Neuron (in vitro differentiated cells): Measurements from ENCODE around the gene DPF3.

Source experiments
- H2AFZ ChIP-seq: one replicate; pipeline ENCODE4 v1.6.1; 2013; ENCODE audit warnings: low read depth, mild to moderate bottlenecking, inconsistent platforms, low read length, moderate library complexity
- H3K27me3 ChIP-seq: one replicate; pipeline ENCODE4 v1.6.1; 2013; ENCODE audit warnings: low read length; ENCODE audit not compliant: insufficient read depth
- H3K36me3 ChIP-seq: one replicate; pipeline ENCODE4 v1.6.1; 2013; ENCODE audit warnings: low read length; ENCODE audit not compliant: insufficient read depth
- H3K4me1 ChIP-seq: one replicate; pipeline ENCODE4 v1.6.1; 2013; ENCODE audit warnings: low read length; ENCODE audit not compliant: insufficient read depth
- H3K4me3 ChIP-seq: 2 replicates; pipeline ENCODE4 v1.5.1; 2013; ENCODE audit warnings: mild to moderate bottlenecking, low read length, moderate library complexity
- H3K9me3 ChIP-seq: one replicate; pipeline ENCODE4 v1.6.1; 2013; ENCODE audit warnings: low read length

DPF3 gene

GRCh38 chr14:72836085-72836484 lies 57.8 kb downstream of the DPF3 start:
- Histone ChIP-seq H2AFZ (no peak overlapping the region), H3K36me3 (no peaks in the 10 kb centered on the region), H3K27me3 (no peaks in the 10 kb centered on the region), H3K4me1 (no peaks in the 10 kb centered on the region), H3K4me3 (no peak overlapping the region), H3K9me3 (no peaks in the 10 kb centered on the region)

GRCh38 chr14:72833174-72833573 lies 60.7 kb downstream of the DPF3 start:
- no peaks in the 10 kb centered on the region for H3K27me3 ChIP-seq
- H3K4me3 ChIP-seq, result no peak overlapping the region

GRCh38 chr14:72830786-72831594 lies 62.9 kb downstream of the DPF3 start:
- H2AFZ ChIP-seq, result no peak overlapping the region
- no peaks in the 10 kb centered on the region for H3K36me3 ChIP-seq
- H3K4me3 ChIP-seq, result no peak overlapping the region
- no peaks in the 10 kb centered on the region for H3K9me3 ChIP-seq
- no peaks in the 10 kb centered on the region for H3K27me3 ChIP-seq
- no peaks in the 10 kb centered on the region for H3K4me1 ChIP-seq

More at GRCh38 chr14:72833174-72833573, 60.7 kb downstream of the DPF3 start:
- Histone ChIP-seq H3K36me3 (no peaks in the 10 kb centered on the region), H3K4me1 (no peaks in the 10 kb centered on the region), H3K9me3 (no peaks in the 10 kb centered on the region), H2AFZ (no peak overlapping the region)

- no peaks in the 10 kb centered on the region for H3K36me3 ChIP-seq
- H3K27me3 ChIP-seq, result no peaks in the 10 kb centered on the region
- no peak overlapping the region for H2AFZ ChIP-seq
- no peak overlapping the region for H3K4me3 ChIP-seq
- H3K4me1 ChIP-seq, result no peaks in the 10 kb centered on the region
- H3K9me3 ChIP-seq, result no peaks in the 10 kb centered on the region
These were observed 63.5 kb downstream of the DPF3 start for GRCh38 chr14:72830356-72830755.

- H3K27me3 ChIP-seq, result no peaks in the 10 kb centered on the region
- no peaks in the 10 kb centered on the region for H3K4me1 ChIP-seq
- no peak overlapping the region for H3K4me3 ChIP-seq
- no peaks in the 10 kb centered on the region for H3K9me3 ChIP-seq
- no peaks in the 10 kb centered on the region for H3K36me3 ChIP-seq
- no peak overlapping the region for H2AFZ ChIP-seq
These were observed 65.3 kb downstream of the DPF3 start for GRCh38 chr14:72828604-72829003.

GRCh38 chr14:72826039-72826438 lies 67.9 kb downstream of the DPF3 start:
- H3K9me3 ChIP-seq, result no peaks in the 10 kb centered on the region
- H3K4me1 ChIP-seq, result no peaks in the 10 kb centered on the region
- H3K36me3 ChIP-seq, result no peaks in the 10 kb centered on the region
- H2AFZ ChIP-seq, result no peak overlapping the region
- H3K4me3 ChIP-seq, result no peak overlapping the region
- no peaks in the 10 kb centered on the region for H3K27me3 ChIP-seq

- no peaks in the 10 kb centered on the region for H3K27me3 ChIP-seq
- no peaks in the 10 kb centered on the region for H3K36me3 ChIP-seq
- no peak overlapping the region for H3K4me3 ChIP-seq
- H2AFZ ChIP-seq, result no peak overlapping the region
- H3K4me1 ChIP-seq, result no peaks in the 10 kb centered on the region
- no peaks in the 10 kb centered on the region for H3K9me3 ChIP-seq
These were observed 68.4 kb downstream of the DPF3 start for GRCh38 chr14:72825486-72825885.

- Histone ChIP-seq H3K27me3 (no peaks in the 10 kb centered on the region), H3K9me3 (no peaks in the 10 kb centered on the region), H3K4me3 (no peak overlapping the region), H2AFZ (no peak overlapping the region), H3K36me3 (no peaks in the 10 kb centered on the region), H3K4me1 (no peaks in the 10 kb centered on the region)
These were observed 69.8 kb downstream of the DPF3 start for GRCh38 chr14:72824051-72824450.

- Histone ChIP-seq H3K9me3 (no peaks in the 10 kb centered on the region), H3K36me3 (no peaks in the 10 kb centered on the region), H3K4me1 (no peaks in the 10 kb centered on the region)
These were observed 70.8 kb downstream of the DPF3 start for GRCh38 chr14:72822946-72823611.

GRCh38 chr14:72818998-72819397 lies 74.9 kb downstream of the DPF3 start:
- H3K4me3 ChIP-seq, result no peak overlapping the region
- H2AFZ ChIP-seq, result no peak overlapping the region
- no peaks in the 10 kb centered on the region for H3K4me1 ChIP-seq
- no peaks in the 10 kb centered on the region for H3K9me3 ChIP-seq
- no peaks in the 10 kb centered on the region for H3K36me3 ChIP-seq
- H3K27me3 ChIP-seq, result no peaks in the 10 kb centered on the region

More at GRCh38 chr14:72822946-72823611, 70.8 kb downstream of the DPF3 start:
- no peak overlapping the region for H2AFZ ChIP-seq
- H3K27me3 ChIP-seq, result no peaks in the 10 kb centered on the region
- no peak overlapping the region for H3K4me3 ChIP-seq

- Histone ChIP-seq H2AFZ (no peak overlapping the region), H3K4me3 (no peak overlapping the region), H3K27me3 (no peaks in the 10 kb centered on the region), H3K4me1 (no peaks in the 10 kb centered on the region), H3K36me3 (no peaks in the 10 kb centered on the region), H3K9me3 (no peaks in the 10 kb centered on the region)
These were observed 77.6 kb downstream of the DPF3 start for GRCh38 chr14:72816287-72816686.

- H3K4me3 ChIP-seq, result no peak overlapping the region
- no peaks in the 10 kb centered on the region for H3K36me3 ChIP-seq
- H2AFZ ChIP-seq, result no peak overlapping the region
- H3K27me3 ChIP-seq, result no peaks in the 10 kb centered on the region
- no peaks in the 10 kb centered on the region for H3K9me3 ChIP-seq
- no peaks in the 10 kb centered on the region for H3K4me1 ChIP-seq
These were observed 78.5 kb downstream of the DPF3 start for GRCh38 chr14:72815430-72815829.

- no peaks in the 10 kb centered on the region for H3K36me3 ChIP-seq
- no peak overlapping the region for H3K4me3 ChIP-seq
- no peaks in the 10 kb centered on the region for H3K27me3 ChIP-seq
- H3K9me3 ChIP-seq, result no peaks in the 10 kb centered on the region
- no peak overlapping the region for H2AFZ ChIP-seq
- no peaks in the 10 kb centered on the region for H3K4me1 ChIP-seq
These were observed 81.5 kb downstream of the DPF3 start for GRCh38 chr14:72812292-72812851.
